PC-9 (cell line): ENCODE measurements around the gene TBX21.

Experiments
- CTCF ChIP-seq: fragments of 200-600 bp; sonication (generic); conservative IDR thresholded peaks from 2 replicates; pipeline ENCODE4 v1.6.1; 2017; ENCODE audit warnings: mixed run types, antibody characterized with exemption, mild to moderate bottlenecking, moderate library complexity
- EZH2 ChIP-seq: fragments of 200-600 bp; sonication (generic); IDR thresholded peaks from 2 replicates; pipeline ENCODE4 v1.8.0; 2017; ENCODE audit warnings: antibody characterized with exemption, low read depth

DNA sequence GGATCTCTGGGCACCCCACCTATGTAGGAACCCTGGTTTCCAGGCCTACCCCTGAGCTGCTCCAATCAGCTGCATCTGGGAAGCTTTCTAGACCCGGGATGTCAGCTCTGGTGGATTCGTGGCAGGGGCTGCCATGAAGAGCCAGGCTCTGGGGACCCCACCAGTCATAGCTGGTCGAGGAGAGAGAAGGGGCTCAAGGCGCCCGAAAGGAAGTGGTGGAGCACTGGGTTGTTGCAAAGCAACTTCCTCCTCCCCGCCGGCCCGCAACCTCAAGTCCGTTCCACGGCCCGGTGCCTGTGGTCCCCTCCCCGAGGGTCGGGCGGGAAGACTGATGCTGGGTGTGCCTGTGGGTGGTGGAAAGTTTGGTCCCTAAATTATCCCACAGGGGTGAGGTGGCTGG is 28.9 kb upstream of the TBX21 start:
- TF ChIP-seq CTCF (no peak), EZH2 (no peak)
